OCI-M2 (cell line): ENCODE results near the gene PHACTR3.

Experiments used
- DNase-seq: peaks from one replicate; lab custom pipeline; 2025; ENCODE audit not compliant: unreplicated experiment; lab: John Stamatoyannopoulos, UW

The PHACTR3 gene

GRCh38 chr20:59690101-59690500 lies 85.8 kb downstream of the PHACTR3 start:
- DNase-seq, result no peak

DNA sequence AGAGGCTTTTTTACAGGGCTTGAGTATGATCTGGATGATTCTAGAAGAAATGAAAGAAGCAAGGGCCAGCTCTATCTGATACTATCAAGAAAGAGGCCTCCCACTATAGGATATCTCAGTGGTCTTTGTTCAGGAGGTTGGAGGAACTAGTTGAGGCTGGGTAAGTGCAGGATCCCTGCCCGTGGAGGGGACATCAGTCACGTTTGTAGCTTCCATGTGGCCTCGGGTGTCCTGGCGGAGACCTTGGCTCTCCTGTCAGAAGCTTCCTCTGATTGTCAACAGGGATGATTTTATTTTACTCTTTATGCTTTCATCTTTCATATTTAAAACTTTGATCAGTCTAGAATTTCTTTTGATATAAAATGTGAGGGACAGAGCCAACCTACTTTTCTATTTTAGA lies 86.6 kb downstream of the PHACTR3 start:
- DNase-seq, result no peak

GRCh38 chr20:59692139-59692538 lies 87.8 kb downstream of the PHACTR3 start:
- no peak for DNase-seq

GRCh38 chr20:59693587-59693986 lies 89.2 kb downstream of the PHACTR3 start:
- no peak for DNase-seq

GRCh38 chr20:59696476-59696875 lies 92.1 kb downstream of the PHACTR3 start:
- no peak for DNase-seq

GRCh38 chr20:59697068-59697467 lies 92.7 kb downstream of the PHACTR3 start:
- no peak for DNase-seq

- no peak for DNase-seq
These were observed 94.3 kb downstream of the PHACTR3 start for GRCh38 chr20:59698598-59698997.

- no peak for DNase-seq
These were observed 96.9 kb downstream of the PHACTR3 start for GRCh38 chr20:59701236-59701635.

GRCh38 chr20:59703046-59703445 lies 98.7 kb downstream of the PHACTR3 start:
- DNase-seq, result no peak

DNA sequence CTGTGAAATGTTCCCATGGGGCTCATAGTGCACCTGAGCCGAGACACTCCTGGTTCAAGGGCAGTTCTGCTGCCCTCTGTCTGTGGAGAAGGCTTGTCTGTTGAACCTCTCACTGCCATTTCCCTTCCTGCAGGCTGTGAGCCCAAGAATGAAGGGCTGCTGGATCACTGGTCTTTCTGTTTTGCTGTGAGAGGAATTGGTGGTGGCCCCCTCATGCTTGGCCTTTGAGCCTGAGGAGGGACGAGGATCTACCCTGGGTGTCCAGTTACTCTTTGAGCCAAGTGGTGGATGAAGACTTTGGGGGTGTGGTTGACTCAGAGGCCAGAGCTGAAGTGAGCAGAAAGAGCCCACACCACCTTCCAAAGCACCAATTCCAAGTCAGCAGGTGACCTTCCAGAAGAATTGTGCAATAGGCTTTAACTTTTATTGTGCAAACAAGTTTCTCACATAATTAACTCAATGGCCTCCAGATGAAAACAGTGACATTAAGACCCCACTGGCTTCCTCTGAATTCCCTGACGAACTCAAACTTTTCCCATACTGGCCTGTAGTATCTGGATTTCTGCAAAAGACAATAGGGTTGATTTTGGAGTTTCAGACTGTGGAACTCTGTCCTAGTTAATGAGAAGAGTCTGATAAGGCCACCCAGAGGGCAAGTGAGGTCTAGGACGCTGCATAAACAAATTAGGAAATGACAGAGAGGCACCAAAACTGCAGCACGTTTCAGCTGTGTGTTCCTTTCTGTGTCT lies 101.5 kb downstream of the PHACTR3 start:
- no peak for DNase-seq

DNA sequence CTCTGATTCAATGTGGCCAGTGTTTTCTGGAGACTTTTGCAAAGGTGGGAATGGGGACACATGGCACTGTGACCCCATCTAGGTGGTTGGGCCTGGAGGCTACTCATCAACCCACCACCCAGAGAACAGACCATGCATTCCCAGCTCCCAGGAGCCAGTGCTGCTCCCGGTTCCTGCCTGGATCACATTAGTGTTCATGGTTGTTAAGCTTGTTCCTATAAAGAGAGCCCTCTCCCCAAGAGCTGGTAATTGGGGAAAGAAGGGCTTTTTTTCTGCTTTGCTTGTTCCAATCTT lies 102.0 kb downstream of the PHACTR3 start:
- no peak for DNase-seq

DNA sequence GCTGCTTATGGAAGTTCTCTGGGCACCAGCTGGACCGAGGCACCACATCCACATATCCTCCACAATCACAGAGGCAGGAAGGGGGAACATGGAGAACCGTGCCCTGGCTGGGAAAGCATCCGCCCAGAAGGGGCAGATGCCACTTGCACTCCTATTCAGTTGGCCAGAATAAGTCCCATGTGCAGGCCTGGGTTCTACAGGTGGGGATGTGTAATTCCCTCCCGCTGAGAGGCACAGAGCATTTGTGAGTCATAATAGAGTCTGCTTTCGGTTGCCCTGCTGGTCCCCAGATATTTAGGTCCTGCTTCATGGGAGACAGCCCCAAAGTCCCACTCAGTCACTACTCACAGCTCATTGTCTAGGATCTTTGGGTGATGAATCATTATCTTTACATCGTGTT lies 104.0 kb downstream of the PHACTR3 start:
- no peak for DNase-seq

DNA sequence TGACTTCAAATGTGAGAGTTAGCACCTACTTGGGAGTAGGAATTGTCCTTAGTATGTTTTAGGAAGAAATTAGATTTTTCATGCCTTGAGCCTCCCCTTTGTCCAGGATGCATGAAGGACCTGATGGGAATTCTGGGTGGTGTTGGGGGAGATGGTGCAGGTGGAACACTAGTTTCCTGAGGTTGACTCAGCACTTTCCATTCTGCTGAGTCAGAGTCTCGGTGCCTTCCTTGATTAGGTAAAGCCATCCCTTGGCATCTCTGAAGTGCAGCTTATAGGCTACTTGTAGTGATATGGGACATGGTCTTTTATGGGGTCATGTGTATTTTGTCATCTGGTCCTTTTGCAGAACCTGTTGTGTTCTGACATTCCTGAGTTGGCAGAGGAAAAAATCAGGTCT lies 105.3 kb downstream of the PHACTR3 start:
- no peak for DNase-seq

DNA sequence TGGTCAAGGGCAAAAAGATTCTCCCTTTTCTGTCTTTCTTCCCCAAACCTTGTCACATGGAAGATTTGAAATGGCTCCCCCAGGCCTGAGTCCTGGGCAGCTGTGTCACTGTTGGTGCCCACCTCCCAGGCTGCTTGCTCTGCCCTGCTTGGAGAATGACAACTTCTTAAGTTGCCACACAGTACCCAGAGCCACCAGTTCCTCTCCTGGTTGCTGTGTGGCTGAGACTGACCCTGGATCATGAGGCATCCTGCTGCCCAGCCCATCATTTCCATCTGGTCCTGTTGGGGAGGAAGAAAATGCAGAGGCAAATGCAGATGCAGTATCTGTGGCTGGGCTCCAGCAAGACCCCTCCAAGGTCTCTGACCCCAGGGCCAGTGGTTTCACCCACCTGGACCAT lies 113.7 kb downstream of the PHACTR3 start:
- no peak for DNase-seq

DNA sequence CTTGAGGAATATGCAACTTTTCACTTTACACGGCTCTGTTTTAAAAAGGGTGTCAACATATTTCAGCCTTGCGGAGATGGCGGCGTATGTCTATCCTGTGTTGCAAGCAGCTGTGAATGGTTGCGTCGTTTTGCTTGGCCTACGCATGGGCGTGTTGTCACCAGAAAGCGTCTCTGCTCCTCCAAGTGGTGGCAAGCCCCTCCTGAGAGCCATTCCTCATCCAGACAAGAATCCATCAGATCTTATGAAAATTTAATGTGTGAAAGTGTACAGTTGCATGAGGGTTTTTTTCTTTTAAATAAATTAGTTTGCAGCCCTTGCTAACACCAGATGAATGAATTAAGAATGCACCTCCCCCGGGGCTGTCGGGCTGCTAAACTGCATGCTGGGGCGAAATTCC lies 114.4 kb downstream of the PHACTR3 start:
- DNase-seq, result no peak

- no peak for DNase-seq
These were observed 115.7 kb downstream of the PHACTR3 start for GRCh38 chr20:59720013-59720412.

GRCh38 chr20:59721386-59721785 lies 117.0 kb downstream of the PHACTR3 start:
- no peak for DNase-seq

- no peak for DNase-seq
These were observed 118.8 kb downstream of the PHACTR3 start for GRCh38 chr20:59723108-59723500.

DNA sequence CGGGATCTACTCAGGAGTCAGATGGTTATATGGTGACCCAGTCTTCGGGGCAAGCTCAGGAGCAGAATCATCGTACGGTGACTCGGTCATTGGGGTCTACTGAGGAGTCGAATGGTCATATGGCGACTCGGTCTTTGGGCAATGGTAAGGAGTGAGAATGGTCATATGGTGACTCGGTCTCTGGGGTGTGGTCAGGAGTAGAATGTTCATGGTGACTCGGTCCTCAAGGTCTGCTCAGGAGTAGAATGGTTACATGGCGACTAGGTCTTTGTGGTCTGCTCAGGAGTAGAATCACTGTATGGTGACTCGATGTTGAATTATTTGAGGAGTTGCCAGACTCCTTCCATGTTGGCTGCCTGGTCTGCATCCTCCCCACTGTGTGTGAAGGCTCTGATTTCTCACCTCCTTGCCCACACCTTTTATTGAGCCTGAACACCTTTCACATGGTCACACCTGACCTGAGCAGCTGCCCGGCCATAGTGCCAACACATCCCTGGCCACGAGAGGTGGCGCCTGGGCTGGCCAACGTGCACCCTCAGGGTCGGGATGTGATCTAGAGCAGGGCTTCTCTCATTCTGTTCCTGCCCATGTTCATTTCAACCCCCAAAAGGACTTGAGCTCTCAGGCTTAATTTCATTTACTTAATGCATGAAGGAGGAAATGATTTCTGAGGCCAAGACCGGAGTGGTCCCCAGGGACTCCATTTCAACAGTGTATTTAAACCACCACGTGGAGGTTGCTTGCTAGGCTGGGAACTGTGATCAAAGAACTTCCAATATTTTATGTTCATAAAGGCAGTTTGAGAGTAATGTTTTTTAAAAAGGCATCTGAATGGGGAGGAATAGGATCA lies 119.5 kb downstream of the PHACTR3 start:
- no peak for DNase-seq

DNA sequence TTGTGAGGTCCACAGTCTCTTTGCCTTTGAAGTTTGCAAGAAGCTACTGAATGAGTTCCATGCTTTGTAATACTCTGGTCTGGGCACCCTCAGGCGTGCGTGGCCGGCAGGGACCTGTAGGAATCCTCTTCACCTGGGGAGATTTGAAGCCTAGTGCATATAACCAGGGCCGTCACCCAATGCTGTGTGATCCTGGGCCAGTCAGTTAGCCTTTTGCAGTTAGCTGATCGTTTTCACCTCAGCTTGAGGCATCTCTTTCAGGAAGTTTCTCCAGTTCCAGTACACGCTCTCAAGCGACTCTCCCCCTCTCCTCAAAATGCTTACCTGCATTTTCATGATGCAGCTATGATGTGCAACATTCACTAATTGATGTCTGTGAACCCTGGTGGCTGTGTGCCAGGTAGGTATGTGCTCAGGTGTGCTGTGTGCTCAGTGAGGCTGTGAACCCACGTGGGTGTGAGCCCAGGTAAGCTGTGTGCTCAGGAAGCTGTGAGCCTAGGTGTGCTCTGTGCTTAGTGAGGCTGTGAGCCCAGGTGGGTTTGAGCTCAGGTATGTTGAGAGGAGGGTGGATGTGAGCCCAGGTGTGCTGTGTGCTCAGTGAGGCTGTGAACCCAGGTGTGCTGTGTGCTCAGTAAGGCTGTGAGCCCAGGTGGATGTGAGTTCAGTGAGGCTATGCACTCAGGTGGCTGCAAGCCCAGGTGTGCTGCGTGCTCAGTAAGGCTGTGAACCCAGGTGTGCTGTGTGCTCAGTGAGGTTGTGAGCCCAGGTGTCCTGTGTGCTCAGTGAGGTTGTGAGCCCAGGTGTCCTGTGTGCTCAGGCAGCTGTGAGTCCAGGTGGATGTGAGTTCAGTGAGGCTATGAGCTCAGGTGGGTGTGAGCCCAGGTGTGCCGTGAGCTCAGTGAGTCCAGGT lies 120.4 kb downstream of the PHACTR3 start:
- no peak for DNase-seq

DNA sequence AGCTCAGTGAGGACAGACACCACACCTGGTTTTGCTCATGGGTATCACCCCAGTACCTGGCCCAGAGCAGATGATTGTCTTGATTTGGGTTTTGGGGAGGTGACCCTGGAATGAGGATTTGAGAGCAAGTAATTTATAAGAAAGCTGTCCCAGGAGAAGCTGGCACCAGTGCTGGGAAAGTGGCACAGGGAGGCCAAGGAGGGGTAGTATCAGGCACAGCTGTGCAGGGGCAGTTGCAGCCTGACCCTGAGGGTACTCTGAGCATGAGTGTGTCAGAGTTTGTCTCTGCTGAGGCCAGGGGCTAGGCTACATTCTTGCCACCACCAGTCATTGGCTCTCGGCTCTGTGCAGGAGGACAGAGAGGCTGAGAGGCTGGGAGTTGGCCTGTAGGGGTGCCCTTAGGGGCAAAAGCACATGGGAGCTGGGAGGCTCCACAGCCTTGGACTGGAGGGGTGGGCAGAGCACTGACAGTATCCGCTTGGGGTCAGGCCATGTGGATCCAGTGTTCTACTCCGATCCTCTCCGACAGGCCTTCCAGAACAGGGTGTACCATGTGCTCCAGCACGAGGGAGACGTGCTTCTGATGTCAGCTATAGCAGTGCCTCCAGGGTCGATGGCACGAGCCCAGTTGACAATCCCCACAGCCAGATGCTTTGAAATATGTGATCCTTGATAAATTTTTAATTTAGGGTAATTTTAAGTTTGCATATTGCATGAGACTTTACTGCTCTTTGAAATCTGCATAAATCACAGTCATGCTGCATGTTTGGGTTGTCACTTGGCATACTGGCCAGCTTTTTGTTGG lies 121.3 kb downstream of the PHACTR3 start:
- no peak for DNase-seq
